CD4-positive, alpha-beta T cell treated with Interferon alpha-2 for 1 hour (primary cell): ENCODE measurements around the gene SLC2A1.
"Not testable (repeated sequence)": the region's sequence is repeated elsewhere in the genome, so short reads cannot be mapped to it uniquely, and the experiment has no call there.

Experiments used
- DNase-seq, 2 donors: peaks; one replicate each; pipeline ENCODE4 v3.0.0-alpha.2; 2020 to 2022

SLC2A1 gene

DNA sequence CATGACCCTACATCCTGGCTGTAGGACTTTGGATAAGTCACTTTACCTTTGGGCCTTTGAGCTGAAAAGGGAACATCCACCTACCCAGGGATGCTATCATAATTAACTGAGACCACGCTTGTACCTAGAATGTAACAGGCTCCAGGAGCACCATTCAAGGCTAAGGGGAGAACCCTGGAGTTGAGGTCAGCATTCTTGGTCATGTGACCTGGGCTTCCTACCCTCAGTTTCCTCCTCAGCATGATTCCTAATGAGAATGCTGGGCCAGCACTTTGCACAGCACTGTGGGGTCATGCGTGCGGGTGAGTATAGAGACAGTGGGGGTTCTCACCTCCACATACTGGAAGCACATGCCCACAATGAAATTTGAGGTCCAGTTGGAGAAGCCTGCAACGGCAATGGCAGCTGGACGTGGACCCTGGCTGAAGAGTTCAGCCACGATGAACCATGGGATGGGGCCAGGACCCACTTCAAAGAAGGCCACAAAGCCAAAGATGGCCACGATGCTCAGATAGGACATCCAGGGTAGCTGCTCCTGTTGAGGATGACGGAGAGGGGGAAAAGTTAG lies 31.3 kb downstream of the SLC2A1 start:
- DNase-seq = no peak

DNA sequence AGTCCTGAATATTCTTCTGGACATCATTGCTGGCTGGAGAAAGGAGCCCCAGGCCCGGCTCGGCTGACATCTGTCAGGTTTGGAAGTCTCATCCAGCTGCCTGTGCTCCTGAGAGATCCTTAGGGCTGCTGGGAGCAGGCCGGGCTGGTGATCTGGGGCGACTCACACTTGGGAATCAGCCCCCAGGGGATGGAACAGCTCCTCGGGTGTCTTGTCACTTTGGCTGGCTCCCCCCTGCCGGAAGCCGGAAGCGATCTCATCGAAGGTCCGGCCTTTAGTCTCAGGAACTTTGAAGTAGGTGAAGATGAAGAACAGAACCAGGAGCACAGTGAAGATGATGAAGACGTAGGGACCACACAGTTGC lies 31.8 kb downstream of the SLC2A1 start:
- DNase-seq = no peak

- DNase-seq = no peak
Observed at GRCh38 chr1:42926235-42926878, 32.3 kb downstream of the SLC2A1 start.

GRCh38 chr1:42924851-42925760 lies 33.6 kb downstream of the SLC2A1 start:
- peak in 1 of 2 donors; percentile 23 for DNase-seq

- peak; percentile 91 to 93 for DNase-seq
Observed at GRCh38 chr1:42924082-42924850, 34.4 kb downstream of the SLC2A1 start.

DNA sequence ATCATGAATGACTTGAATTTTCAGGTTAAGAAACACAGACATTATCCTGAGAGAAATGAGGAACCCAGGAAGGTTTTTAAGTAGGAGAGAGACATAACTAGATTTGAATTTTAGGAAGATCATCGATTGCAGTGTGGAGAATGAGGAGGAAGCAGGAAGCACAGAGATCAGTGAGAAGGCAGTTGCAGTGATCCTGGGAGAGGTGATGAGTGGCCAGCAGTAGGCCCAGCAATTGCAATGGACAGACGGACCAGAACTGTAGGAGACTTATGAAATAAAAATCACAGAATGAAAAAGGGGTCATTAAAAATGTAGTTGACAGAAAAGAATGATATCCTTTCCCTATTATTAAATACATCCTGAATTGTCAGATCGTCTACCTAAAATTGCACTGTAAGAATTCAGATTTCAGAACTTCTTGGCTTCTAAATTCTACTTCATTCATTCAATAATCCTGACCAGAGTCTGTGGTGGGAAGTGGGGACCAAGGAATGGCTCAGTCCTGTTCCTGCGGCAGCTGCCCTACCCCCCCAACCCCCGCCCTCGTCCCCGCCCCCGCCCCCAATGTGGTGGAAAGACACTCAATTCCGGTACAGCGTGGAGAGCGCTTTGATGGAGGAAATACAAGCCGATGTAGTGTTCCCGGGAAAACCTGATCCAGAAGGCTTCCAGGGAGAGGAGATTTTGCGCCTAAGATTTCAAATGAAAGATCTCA lies 35.1 kb downstream of the SLC2A1 start:
- no peak for DNase-seq

DNA sequence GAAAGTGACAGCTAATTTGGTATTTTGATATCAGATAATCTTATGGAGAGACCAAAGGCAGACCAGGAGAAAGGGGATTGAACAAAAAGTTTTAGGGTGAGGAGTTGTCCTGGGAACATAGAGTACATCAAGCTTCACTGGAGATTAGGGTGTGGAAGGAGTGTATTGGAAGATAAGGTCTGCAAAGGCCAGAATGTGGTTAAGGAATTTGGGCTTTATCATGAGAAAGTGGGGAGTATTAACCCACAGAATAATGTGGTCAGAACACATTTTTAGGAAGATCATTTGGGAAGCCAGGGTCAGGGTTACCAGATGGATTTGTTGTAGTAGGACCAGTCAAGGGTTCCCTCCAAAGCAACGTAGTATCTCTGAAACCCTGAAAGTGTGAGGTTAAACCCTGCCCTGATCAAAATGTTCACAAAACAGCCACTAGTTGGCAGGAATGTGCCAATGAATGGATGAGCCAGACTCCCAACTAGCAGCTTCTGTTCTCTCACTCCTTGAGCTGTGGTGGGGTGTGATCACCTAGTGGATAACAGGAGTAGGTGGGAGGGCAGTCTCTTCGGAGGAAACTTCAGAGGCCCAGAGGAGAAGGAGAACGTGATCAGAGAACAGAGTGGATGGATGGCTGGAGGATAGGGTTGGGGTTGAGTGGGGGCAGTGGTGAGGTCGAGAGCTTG lies 35.8 kb downstream of the SLC2A1 start:
- peak; percentile 74 to 83 for DNase-seq

- no peak for DNase-seq
Observed at GRCh38 chr1:42921769-42922168, 36.9 kb downstream of the SLC2A1 start.

- not testable (repeated sequence) for DNase-seq
Observed at GRCh38 chr1:42919651-42920050, 39.0 kb downstream of the SLC2A1 start.

- DNase-seq = no peak
Observed at GRCh38 chr1:42917241-42917495, 41.5 kb downstream of the SLC2A1 start.

DNA sequence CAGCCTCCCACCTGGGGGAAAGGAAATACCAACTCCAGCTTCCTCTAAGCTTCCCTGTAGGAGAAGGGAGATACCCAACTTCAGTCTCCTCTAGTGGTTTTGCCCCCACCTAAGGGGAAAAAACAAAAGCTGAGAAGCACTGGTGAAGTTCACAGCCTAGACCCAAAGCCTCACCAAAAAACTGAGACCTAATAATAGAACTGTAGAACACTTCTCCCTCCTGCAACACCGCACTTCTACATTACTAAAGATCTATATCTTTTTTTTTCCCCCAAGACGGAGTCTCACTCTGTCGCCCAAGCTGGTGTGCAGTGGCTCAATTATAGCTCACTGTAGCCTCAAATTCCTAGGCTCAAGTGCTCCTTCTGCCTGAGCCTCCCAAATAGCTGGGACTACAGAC lies 43.2 kb downstream of the SLC2A1 start:
- no peak for DNase-seq

DNA sequence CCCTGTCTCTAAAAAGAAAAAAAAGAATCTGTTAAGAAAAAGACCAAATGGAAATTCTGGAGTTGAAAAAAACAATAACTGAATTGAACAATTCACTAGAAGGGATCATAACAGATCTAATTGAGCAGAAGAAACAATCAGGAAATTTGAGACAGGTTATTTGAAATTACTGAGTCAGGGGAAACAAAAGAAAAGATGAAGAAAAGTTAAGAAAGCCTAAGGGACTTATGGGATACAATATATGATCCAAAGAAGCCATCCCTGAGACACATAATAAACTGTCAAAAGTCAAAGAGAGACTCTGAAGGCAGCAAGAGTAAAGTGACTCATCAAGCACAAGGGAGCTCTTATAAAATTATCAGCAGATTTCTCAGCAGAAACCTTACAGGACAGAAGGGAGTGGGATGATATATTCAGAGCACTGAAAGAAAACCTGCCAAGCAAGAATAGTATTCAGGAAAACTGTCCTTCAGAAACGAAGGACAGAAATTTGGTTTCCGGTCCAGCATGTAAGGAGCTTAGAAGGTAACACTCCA lies 44.5 kb downstream of the SLC2A1 start:
- DNase-seq = no peak

GRCh38 chr1:42913426-42914091 lies 45.1 kb downstream of the SLC2A1 start:
- DNase-seq = peak; percentile 77 to 86

GRCh38 chr1:42910985-42911384 lies 47.7 kb downstream of the SLC2A1 start:
- DNase-seq = no peak

GRCh38 chr1:42908046-42908445 lies 50.6 kb downstream of the SLC2A1 start:
- DNase-seq = no peak

GRCh38 chr1:42904434-42904833 lies 54.2 kb downstream of the SLC2A1 start:
- DNase-seq = no peak

GRCh38 chr1:42899960-42900359 lies 58.7 kb downstream of the SLC2A1 start:
- not testable (repeated sequence) for DNase-seq

- DNase-seq = no peak
Observed at GRCh38 chr1:42891465-42892138, 67.1 kb downstream of the SLC2A1 start.

- no peak for DNase-seq
Observed at GRCh38 chr1:42889264-42889663, 69.4 kb downstream of the SLC2A1 start.

GRCh38 chr1:42888013-42888633 lies 70.5 kb downstream of the SLC2A1 start:
- no peak for DNase-seq
